HL-60 (cell line): ENCODE measurements around the gene RUNX3.

Experiments used
- CTCF ChIP-seq: IDR thresholded peaks from one replicate; pipeline ENCODE4 v1.5.1; 2011; ENCODE audit warnings: low read length, control low read depth, inconsistent platforms; ENCODE audit not compliant: insufficient read depth
- REST ChIP-seq: IDR thresholded peaks from 2 replicates; pipeline ENCODE4 v1.6.1; 2012; ENCODE audit warnings: low read depth; ENCODE audit not compliant: insufficient replicate concordance

- TF ChIP-seq CTCF (no peak), REST (no peak)
Observed at GRCh38 chr1:24935196-24935526, 5.1 kb upstream of the RUNX3 start.
